ENCODE data around the gene KRTAP23-1.

GRCh38 chr21:30355906-30356305 lies 7.5 kb upstream of the KRTAP23-1 start:
- no peak for TF ChIP-seq CTCF (conservative IDR thresholded peaks at IDR 0.05; ENCODE audit: low read length)
- no peak for TF ChIP-seq EZH2phosphoT487 (IDR thresholded peaks at IDR 0.05; ENCODE audit: borderline replicate concordance, low read depth, low read length)
